HepG2 (cell line): ENCODE results near the gene HOMEZ. TPM values are rescaled to one million over a fixed set of nuclear protein-coding genes. Genes with fewer than 3 reads are reported as not detected.

Experiments used
- ATF1 ChIP-seq: IDR thresholded peaks from 2 replicates; pipeline ENCODE4 v1.6.1; 2016; ENCODE audit warnings: mild to moderate bottlenecking, control low read depth
- ATF7 ChIP-seq, 2 experiments: fragments of 450-650 bp in 1 of 2; sonication (generic) in 1 of 2; formaldehyde crosslinking in 1 of 2; IDR thresholded peaks; 2 replicates each; pipeline versions ENCODE4 v1.4.0 to v1.6.1; 2016 to 2020; ENCODE audit warnings: antibody characterized with exemption in 1 of 2, mild to moderate bottlenecking in 1 of 2, missing genetic modification reagents in 1 of 2
- CCAR2 ChIP-seq: fragments of 200-400 bp; formaldehyde crosslinking; optimal IDR thresholded peaks from 2 replicates; pipeline ENCODE3; 2018; ENCODE audit warnings: low read depth, mild to moderate bottlenecking, low read length, moderate library complexity
- FOXA1 ChIP-seq, 2 experiments: fragments of 450-650 bp in 1 of 2; sonication (generic) in 1 of 2; formaldehyde crosslinking in 1 of 2; IDR thresholded peaks; 2 replicates each; pipeline versions ENCODE4 v1.4.0 to v1.6.1; 2016 to 2020; ENCODE audit warnings: missing genetic modification reagents in 1 of 2
- FOXK2 ChIP-seq: fragments of 450-650 bp; IDR thresholded peaks from 2 replicates; pipeline ENCODE4 v1.6.1; 2016
- GLI4 ChIP-seq: sonication (generic); formaldehyde crosslinking; IDR thresholded peaks from 2 replicates; pipeline ENCODE4 v1.5.1; 2020; ENCODE audit warnings: missing genetic modification reagents, mild to moderate bottlenecking, moderate library complexity, borderline replicate concordance
- JUND ChIP-seq: sonication (generic); formaldehyde crosslinking; IDR thresholded peaks from 2 replicates; pipeline ENCODE4 v1.8.0; 2022; ENCODE audit warnings: mild to moderate bottlenecking, missing genetic modification reagents
- KLF6 ChIP-seq: IDR thresholded peaks from 2 replicates; pipeline ENCODE4 v1.8.0; 2016; ENCODE audit warnings: missing biosample characterization, missing genetic modification reagents
- KMT2A ChIP-seq: sonication (generic); formaldehyde crosslinking; IDR thresholded peaks from 2 replicates; pipeline ENCODE4 v1.4.0; 2020; ENCODE audit warnings: missing genetic modification reagents
- NBN ChIP-seq: fragments of 450-650 bp; conservative IDR thresholded peaks from 2 replicates; pipeline ENCODE4 v1.6.1; 2017
- NFRKB ChIP-seq: fragments of 450-650 bp; IDR thresholded peaks from 2 replicates; pipeline ENCODE4 v1.6.1; 2017
- POLR2AphosphoS5 ChIP-seq: IDR thresholded peaks from 2 replicates; pipeline ENCODE4 v1.6.1; 2012; ENCODE audit warnings: low read depth, low read length
- POLR2G ChIP-seq: fragments of 200-400 bp; formaldehyde crosslinking; IDR thresholded peaks from 2 replicates; pipeline ENCODE4 v1.6.1; 2018; ENCODE audit warnings: mild to moderate bottlenecking, low read depth, low read length, moderate library complexity
- RARA ChIP-seq: IDR thresholded peaks from 2 replicates; pipeline ENCODE4 v1.6.1; 2016; ENCODE audit warnings: missing genetic modification reagents, missing compliant biosample characterization
- TBX3 ChIP-seq: fragments of 450-650 bp; IDR thresholded peaks from 2 replicates; pipeline ENCODE4 v1.6.1; 2017; ENCODE audit warnings: antibody characterized with exemption, mild to moderate bottlenecking, inconsistent platforms, borderline replicate concordance
- YEATS2 ChIP-seq: sonication (generic); formaldehyde crosslinking; IDR thresholded peaks from 2 replicates; pipeline ENCODE4 v1.4.0; 2020; ENCODE audit warnings: missing genetic modification reagents, borderline replicate concordance
- YY1 ChIP-seq: IDR thresholded peaks from 2 replicates; pipeline ENCODE4 v1.6.1; 2011; ENCODE audit warnings: low read length, low read depth, moderate library complexity, mild to moderate bottlenecking; ENCODE audit not compliant: insufficient read depth, insufficient replicate concordance
- ZNF136 ChIP-seq: sonication (generic); formaldehyde crosslinking; IDR thresholded peaks from 2 replicates; pipeline ENCODE4 v1.8.1; 2022; ENCODE audit warnings: low read depth, mild to moderate bottlenecking, moderate library complexity, missing genetic modification reagents
- ZNF17 ChIP-seq: sonication (generic); formaldehyde crosslinking; IDR thresholded peaks from 2 replicates; pipeline ENCODE4 v1.5.0; 2020; ENCODE audit warnings: mild to moderate bottlenecking, missing genetic modification reagents
- ZNF441 ChIP-seq: sonication (generic); formaldehyde crosslinking; IDR thresholded peaks from 2 replicates; pipeline ENCODE4 v1.7.0; 2021; ENCODE audit warnings: missing genetic modification reagents, borderline replicate concordance
- ZNF562 ChIP-seq: sonication (generic); formaldehyde crosslinking; IDR thresholded peaks from 2 replicates; pipeline ENCODE4 v1.8.0; 2022; ENCODE audit warnings: missing genetic modification reagents, borderline replicate concordance
- ZNF713 ChIP-seq: sonication (generic); formaldehyde crosslinking; IDR thresholded peaks from 2 replicates; pipeline ENCODE4 v1.4.0; 2020; ENCODE audit warnings: mild to moderate bottlenecking, missing genetic modification reagents
- ZNF782 ChIP-seq: sonication (generic); formaldehyde crosslinking; IDR thresholded peaks from 2 replicates; pipeline ENCODE4 v1.4.0; 2020; ENCODE audit warnings: missing genetic modification reagents, mild to moderate bottlenecking, borderline replicate concordance
- polyA plus RNA-seq, 8 experiments: library from polyadenylated mRNA; depleted of rRNA in 3 of 8; stranded (reverse) in 7 of 8; unstranded in 1 of 8; fragments of >200 nt; fragmentation: Illumina TruSeq in 4 of 8; extraction: Trizol in 4 of 8; gene quantifications; 2 replicates each; pipeline versions ENCODE4 v1.2.1 to v1.2.3, GENCODE V29; 2011 to 2016; ENCODE audit warnings: low read depth in 4 of 8, missing spikeins in 1 of 8, mixed read lengths in 1 of 8; ENCODE audit not compliant: insufficient read depth in 1 of 8
- total RNA-seq, 5 experiments: library from RNA; depleted of rRNA; stranded (reverse); fragments of >200 nt; fragmentation: Illumina TruSeq; extraction: Trizol; gene quantifications; 2 replicates each; pipeline ENCODE4 v1.2.3, GENCODE V29; 2016; ENCODE audit warnings: low read depth in 1 of 5
- TF ChIP-seq, protein P1 (sequence below): sonication (generic); formaldehyde crosslinking; IDR thresholded peaks from 2 replicates; pipeline ENCODE4 v1.4.0; 2020; ENCODE audit warnings: missing genetic modification reagents
- TF ChIP-seq, protein P2 (sequence below): sonication (generic); formaldehyde crosslinking; IDR thresholded peaks from 2 replicates; pipeline ENCODE4 v1.4.0; 2020; ENCODE audit warnings: missing genetic modification reagents
- TF ChIP-seq, protein P3 (sequence below): sonication (generic); formaldehyde crosslinking; IDR thresholded peaks from 2 replicates; pipeline ENCODE4 v1.9.0; 2021; ENCODE audit warnings: missing genetic modification reagents, mild to moderate bottlenecking, borderline replicate concordance
- TF ChIP-seq, protein P4 (sequence below): sonication (generic); formaldehyde crosslinking; IDR thresholded peaks from 2 replicates; pipeline ENCODE4 v1.4.0; 2020; ENCODE audit warnings: mild to moderate bottlenecking, missing genetic modification reagents

Gene HOMEZ
- total and polyA plus RNA-seq, 2 of the 13 experiments (the other 11 are each of a cell fraction or from before 2014, with no cell fraction given) = 14.5 to 31.8 TPM

DNA sequence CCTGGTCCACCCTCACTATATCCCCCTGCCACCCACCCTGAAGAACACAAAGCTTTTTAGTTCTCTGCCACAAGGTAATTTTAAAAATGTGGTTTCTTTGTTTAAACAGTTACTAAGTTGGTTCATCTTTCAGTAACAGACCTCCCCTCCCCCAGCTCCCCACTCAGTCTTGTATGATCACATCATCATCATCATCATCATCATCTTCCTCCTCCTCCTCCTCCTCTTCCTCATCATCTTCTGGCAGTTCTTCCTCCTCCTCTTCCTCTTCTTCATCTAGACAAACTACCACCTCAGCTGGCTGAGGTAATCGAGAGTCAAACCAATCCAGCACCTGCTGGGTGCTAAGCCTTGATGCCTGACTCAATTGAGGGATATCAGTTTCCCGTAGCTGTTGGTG lies 10.5 kb downstream of the HOMEZ start (continued):
- TF ChIP-seq, protein P1, sequence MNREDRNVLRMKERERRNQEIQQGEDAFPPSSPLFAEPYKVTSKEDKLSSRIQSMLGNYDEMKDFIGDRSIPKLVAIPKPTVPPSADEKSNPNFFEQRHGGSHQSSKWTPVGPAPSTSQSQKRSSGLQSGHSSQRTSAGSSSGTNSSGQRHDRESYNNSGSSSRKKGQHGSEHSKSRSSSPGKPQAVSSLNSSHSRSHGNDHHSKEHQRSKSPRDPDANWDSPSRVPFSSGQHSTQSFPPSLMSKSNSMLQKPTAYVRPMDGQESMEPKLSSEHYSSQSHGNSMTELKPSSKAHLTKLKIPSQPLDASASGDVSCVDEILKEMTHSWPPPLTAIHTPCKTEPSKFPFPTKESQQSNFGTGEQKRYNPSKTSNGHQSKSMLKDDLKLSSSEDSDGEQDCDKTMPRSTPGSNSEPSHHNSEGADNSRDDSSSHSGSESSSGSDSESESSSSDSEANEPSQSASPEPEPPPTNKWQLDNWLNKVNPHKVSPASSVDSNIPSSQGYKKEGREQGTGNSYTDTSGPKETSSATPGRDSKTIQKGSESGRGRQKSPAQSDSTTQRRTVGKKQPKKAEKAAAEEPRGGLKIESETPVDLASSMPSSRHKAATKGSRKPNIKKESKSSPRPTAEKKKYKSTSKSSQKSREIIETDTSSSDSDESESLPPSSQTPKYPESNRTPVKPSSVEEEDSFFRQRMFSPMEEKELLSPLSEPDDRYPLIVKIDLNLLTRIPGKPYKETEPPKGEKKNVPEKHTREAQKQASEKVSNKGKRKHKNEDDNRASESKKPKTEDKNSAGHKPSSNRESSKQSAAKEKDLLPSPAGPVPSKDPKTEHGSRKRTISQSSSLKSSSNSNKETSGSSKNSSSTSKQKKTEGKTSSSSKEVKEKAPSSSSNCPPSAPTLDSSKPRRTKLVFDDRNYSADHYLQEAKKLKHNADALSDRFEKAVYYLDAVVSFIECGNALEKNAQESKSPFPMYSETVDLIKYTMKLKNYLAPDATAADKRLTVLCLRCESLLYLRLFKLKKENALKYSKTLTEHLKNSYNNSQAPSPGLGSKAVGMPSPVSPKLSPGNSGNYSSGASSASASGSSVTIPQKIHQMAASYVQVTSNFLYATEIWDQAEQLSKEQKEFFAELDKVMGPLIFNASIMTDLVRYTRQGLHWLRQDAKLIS (CRISPR knock-in tag) = no peak
- TF ChIP-seq ZNF782 (CRISPR knock-in tag) = no peak
- TF ChIP-seq ZNF713 (CRISPR knock-in tag) = no peak
- TF ChIP-seq, protein P2, sequence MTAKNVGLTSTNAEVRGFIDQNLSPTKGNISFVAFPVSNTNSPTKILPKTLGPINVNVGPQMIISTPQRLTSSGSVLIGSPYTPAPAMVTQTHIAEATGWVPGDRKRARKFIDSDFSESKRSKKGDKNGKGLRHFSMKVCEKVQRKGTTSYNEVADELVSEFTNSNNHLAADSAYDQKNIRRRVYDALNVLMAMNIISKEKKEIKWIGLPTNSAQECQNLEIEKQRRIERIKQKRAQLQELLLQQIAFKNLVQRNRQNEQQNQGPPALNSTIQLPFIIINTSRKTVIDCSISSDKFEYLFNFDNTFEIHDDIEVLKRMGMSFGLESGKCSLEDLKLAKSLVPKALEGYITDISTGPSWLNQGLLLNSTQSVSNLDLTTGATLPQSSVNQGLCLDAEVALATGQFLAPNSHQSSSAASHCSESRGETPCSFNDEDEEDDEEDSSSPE (CRISPR knock-in tag) = no peak
- TF ChIP-seq, protein P3, sequence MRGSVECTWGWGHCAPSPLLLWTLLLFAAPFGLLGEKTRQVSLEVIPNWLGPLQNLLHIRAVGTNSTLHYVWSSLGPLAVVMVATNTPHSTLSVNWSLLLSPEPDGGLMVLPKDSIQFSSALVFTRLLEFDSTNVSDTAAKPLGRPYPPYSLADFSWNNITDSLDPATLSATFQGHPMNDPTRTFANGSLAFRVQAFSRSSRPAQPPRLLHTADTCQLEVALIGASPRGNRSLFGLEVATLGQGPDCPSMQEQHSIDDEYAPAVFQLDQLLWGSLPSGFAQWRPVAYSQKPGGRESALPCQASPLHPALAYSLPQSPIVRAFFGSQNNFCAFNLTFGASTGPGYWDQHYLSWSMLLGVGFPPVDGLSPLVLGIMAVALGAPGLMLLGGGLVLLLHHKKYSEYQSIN (CRISPR knock-in tag) = no peak
- no peak for TF ChIP-seq YEATS2
- TF ChIP-seq GLI4 (CRISPR knock-in tag) = no peak
- TF ChIP-seq KLF6 = no peak
- TF ChIP-seq ZNF17 (CRISPR knock-in tag) = no peak
- no peak for TF ChIP-seq YY1
- peak; percentile 42; the same call in 1 of the 2 replicates for TF ChIP-seq ATF7 (IDR thresholded peaks at IDR 0.05)
- no peak for TF ChIP-seq ATF7 (CRISPR knock-in tag; IDR thresholded peaks at IDR 0.05)
- TF ChIP-seq, protein P4, sequence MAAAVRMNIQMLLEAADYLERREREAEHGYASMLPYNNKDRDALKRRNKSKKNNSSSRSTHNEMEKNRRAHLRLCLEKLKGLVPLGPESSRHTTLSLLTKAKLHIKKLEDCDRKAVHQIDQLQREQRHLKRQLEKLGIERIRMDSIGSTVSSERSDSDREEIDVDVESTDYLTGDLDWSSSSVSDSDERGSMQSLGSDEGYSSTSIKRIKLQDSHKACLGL = no peak
- TF ChIP-seq KMT2A (CRISPR knock-in tag) = no peak
- no peak for TF ChIP-seq ATF1 (CRISPR knock-in tag)
- TF ChIP-seq CCAR2 = no peak
- TF ChIP-seq JUND (CRISPR knock-in tag) = no peak
- TF ChIP-seq RARA = no peak
- peak; percentile 56; the same call in 1 of the 2 replicates for TF ChIP-seq FOXK2
- peak; percentile 88; the same call in 1 of the 2 replicates for TF ChIP-seq NBN
- peak; percentile 29; the same call in 1 of the 2 replicates for TF ChIP-seq POLR2G
- TF ChIP-seq ZNF136 (CRISPR knock-in tag) = no peak
- no peak for TF ChIP-seq ZNF441 (CRISPR knock-in tag)
- TF ChIP-seq NFRKB = peak; percentile 43; the same call in 1 of the 2 replicates
- peak; percentile 26; the same call in 1 of the 2 replicates for TF ChIP-seq FOXA1 (IDR thresholded peaks at IDR 0.05)
- no peak for TF ChIP-seq FOXA1 (CRISPR knock-in tag; IDR thresholded peaks at IDR 0.05)
- TF ChIP-seq ZNF562 (CRISPR knock-in tag) = no peak
- 0 out of 2 replicates have a peak, but pooled peaks have one; percentile 25 for TF ChIP-seq POLR2AphosphoS5
- 0 out of 2 replicates have a peak, but pooled peaks have one; percentile 24 for TF ChIP-seq TBX3
